Esophagus squamous epithelium (tissue), 5 donors: ENCODE measurements around the gene GPR137B. TPM values are rescaled to one million over a fixed set of nuclear protein-coding genes. Genes with fewer than 3 reads are reported as not detected.

ENCODE experiments used
- DNase-seq: peaks from one replicate; lab custom pipeline; 2025; lab: John Stamatoyannopoulos, UW
- H3K27ac ChIP-seq, 4 donors: fragments of 200-600 bp; sonication (generic); one replicate each; pipeline ENCODE4 v1.5.1; 2016 to 2019; ENCODE audit warnings: mild to moderate bottlenecking in 1 of 4
- H3K27me3 ChIP-seq, 4 donors: fragments of 200-600 bp; sonication (generic); 1 replicate in 3 of 4; 2 replicates in 1 of 4; pipeline versions ENCODE4 v1.5.1 to v1.6.0; 2017 to 2021; ENCODE audit warnings: antibody characterized with exemption in 1 of 4
- H3K36me3 ChIP-seq, 3 donors: fragments of 200-600 bp; sonication (generic); one replicate each; pipeline ENCODE4 v1.5.1; 2016 to 2019
- H3K4me1 ChIP-seq, 3 donors: fragments of 200-600 bp; sonication (generic); one replicate each; pipeline ENCODE4 v1.5.1; 2017 to 2019
- H3K4me3 ChIP-seq, 4 donors: fragments of 200-600 bp; sonication (generic); 1 replicate in 3 of 4; 2 replicates in 1 of 4; pipeline ENCODE4 v1.5.1; 2016 to 2019; ENCODE audit warnings: mild to moderate bottlenecking in 2 of 4, moderate library complexity in 1 of 4
- H3K9me3 ChIP-seq, 3 donors: fragments of 200-600 bp; sonication (generic); one replicate each; pipeline ENCODE4 v1.5.1; 2016 to 2019
- CTCF ChIP-seq, 6 experiments: fragments of 450-650 bp in 4 of 6; fragments of 200-600 bp in 2 of 6; sonication (generic) in 2 of 6; IDR thresholded peaks; one replicate each; pipeline ENCODE4 v1.5.1; 2016 to 2019; ENCODE audit warnings: antibody characterized with exemption in 6 of 6, mild to moderate bottlenecking in 4 of 6, moderate library complexity in 4 of 6
- POLR2A ChIP-seq, 4 donors: fragments of 450-650 bp; IDR thresholded peaks; one replicate each; pipeline ENCODE4 v1.6.1; 2017; ENCODE audit warnings: antibody characterized with exemption in 4 of 4, mild to moderate bottlenecking in 4 of 4, moderate library complexity in 3 of 4
- WGBS, 2 donors: methylation state at CpG; one replicate each; pipeline ENCODE4 v1.1.5; 2018; 5-methylcytosine and 5-hydroxymethylcytosine counted together
- intact Hi-C: fragments of 100-400 bp; cut with DNase I; formaldehyde crosslinking; loops from one replicate; pipeline ENCODE4 v1.15.0; 2022
- total RNA-seq, 4 donors: library from RNA; depleted of rRNA; stranded (reverse); fragments of >200 nt; gene quantifications; one replicate each; pipeline ENCODE4 v1.1.0, GENCODE V29; 2016
- donor health status: DM: yes; HTN: yes; CAD: no.

GPR137B gene
- total RNA-seq, 4 donors from 2014 or later: 3.6 to 16.0 (median 7.4) TPM

GRCh38 chr1:236099355-236099974, 42.9 kb upstream of the GPR137B start:
- intact Hi-C loops: no loop called here
- H3K9me3 ChIP-seq: peaks cover 0 to 10% (median 8%) of the 10 kb centered on the region in 3 donors
- WGBS, 2 donors: 21 to 32% methylated on average over 10 to 12 of the region's 12 CpGs
- H3K4me3 ChIP-seq: no peak overlapping the region
- H3K27ac ChIP-seq: no peak overlapping the region
- TF ChIP-seq POLR2A (IDR thresholded peaks at IDR 0.05) (no peak), CTCF (IDR thresholded peaks at IDR 0.05) (no peak)
- DNase-seq: no peak
- H3K27me3 ChIP-seq: peaks cover 0 to 25% (median 0%) of the 10 kb centered on the region in 4 donors
- peaks cover 0 to 10% (median 0%) of the 10 kb centered on the region in 3 donors for H3K4me1 ChIP-seq
- H3K36me3 ChIP-seq: no peaks in the 10 kb centered on the region

- no peak overlapping the region for H3K27ac ChIP-seq
- no peak for TF ChIP-seq POLR2A (IDR thresholded peaks at IDR 0.05)
- no peak for TF ChIP-seq CTCF (IDR thresholded peaks at IDR 0.05)
- H3K4me1 ChIP-seq: peaks cover 0 to 10% (median 0%) of the 10 kb centered on the region in 3 donors
- intact Hi-C loops: loop anchor here (10.0 kb wide), 1 partner anchor 774 kb away; no protein-coding TSS in a partner anchor
- no peak for DNase-seq
- peaks cover 0 to 25% (median 0%) of the 10 kb centered on the region in 4 donors for H3K27me3 ChIP-seq
- peaks cover 0 to 10% (median 8%) of the 10 kb centered on the region in 3 donors for H3K9me3 ChIP-seq
- no peak overlapping the region for H3K4me3 ChIP-seq
- no peaks in the 10 kb centered on the region for H3K36me3 ChIP-seq
- WGBS, 2 donors: 74 to 100% methylated on average over 1 to 4 of the region's 15 CpGs
Measured at GRCh38 chr1:236100799-236101198, 41.5 kb upstream of the GPR137B start.

GRCh38 chr1:236101233-236102200, 40.8 kb upstream of the GPR137B start:
- no peak for DNase-seq
- intact Hi-C loops: loop anchor here (10.0 kb wide), 1 partner anchor 773 kb away; no protein-coding TSS in a partner anchor
- 81 to 86% methylated on average over 10 of the region's 10 CpGs for WGBS, 2 donors
- H3K36me3 ChIP-seq: no peaks in the 10 kb centered on the region
- H3K4me1 ChIP-seq: peaks cover 0 to 10% (median 0%) of the 10 kb centered on the region in 3 donors
- TF ChIP-seq CTCF (IDR thresholded peaks at IDR 0.05): no peak
- TF ChIP-seq POLR2A (IDR thresholded peaks at IDR 0.05): no peak
- H3K27ac ChIP-seq: no peak overlapping the region
- H3K9me3 ChIP-seq: peaks cover 0 to 8% (median 7%) of the 10 kb centered on the region in 3 donors
- H3K27me3 ChIP-seq: peaks cover 0 to 25% (median 0%) of the 10 kb centered on the region in 4 donors
- no peak overlapping the region for H3K4me3 ChIP-seq

- H3K4me3 ChIP-seq: no peak overlapping the region
- H3K27me3 ChIP-seq: peaks cover 0 to 25% (median 0%) of the 10 kb centered on the region in 4 donors
- TF ChIP-seq CTCF (IDR thresholded peaks at IDR 0.05) (no peak), POLR2A (IDR thresholded peaks at IDR 0.05) (no peak)
- no peaks in the 10 kb centered on the region for H3K36me3 ChIP-seq
- no peaks in the 10 kb centered on the region for H3K9me3 ChIP-seq
- no peak for DNase-seq
- peaks cover 0 to 10% (median 0%) of the 10 kb centered on the region in 3 donors for H3K4me1 ChIP-seq
- WGBS, 2 donors: 83 to 100% methylated on average over 1 to 2 of the region's 11 CpGs
- no peak overlapping the region for H3K27ac ChIP-seq
- intact Hi-C loops: loop anchor here (10.0 kb wide), 1 partner anchor 772 kb away; no protein-coding TSS in a partner anchor
Measured at GRCh38 chr1:236102611-236103010, 39.7 kb upstream of the GPR137B start.
